HepG2 (cell line): ENCODE results near the gene LECT2. TPM values are rescaled to one million over a fixed set of nuclear protein-coding genes. Genes with fewer than 3 reads are reported as not detected.
A peak's percentile ranks its signal among the peaks of the same experiment; 100 is the strongest.

ENCODE experiments used
- ATAC-seq: fragments of 200-7000 bp; cut with Tn5 transposase; 3 replicates; pipeline ENCODE4 v1.9.1; 2020; ENCODE audit warnings: mild to moderate bottlenecking, moderate library complexity
- BruUV-seq: library from RNA; stranded (reverse); fragments of 400-500 nt; replicated peaks from 2 replicates; lab custom pipeline; 2021; lab: Mats Ljungman, UMichigan
- CTCF ChIA-PET: fragments of 300-600 bp; formaldehyde crosslinking; extraction: SDS; loops from one replicate; lab custom pipeline; 2021; ENCODE audit warnings: low total read pairs, inconsistent platforms, low intra/inter-chr PET ratio; lab: Yijun Ruan, JAX
- POLR2A ChIA-PET: fragments of 350-600 bp; sonication (Branson Sonifier 250); formaldehyde crosslinking; loops from one replicate; lab custom pipeline; 2020; ENCODE audit warnings: antibody characterized with exemption, inconsistent platforms; lab: Yijun Ruan, JAX
- DNase-seq: peaks from one replicate; pipeline ENCODE4 v3.0.0-alpha.2; 2015; ENCODE audit warnings: low spot score
- FAIRE-seq: peaks from 3 replicates; lab custom pipeline; 2011; peaks lifted over from hg19 to GRCh38; lab: Jason Lieb, UNC
- H2AFZ ChIP-seq: one replicate; pipeline ENCODE4 v1.6.1; 2011; ENCODE audit warnings: low read length, inconsistent platforms
- H3K27ac ChIP-seq: fragments of 300-600 bp; 3 replicates; pipeline ENCODE4 v1.8.0; 2011; ENCODE audit warnings: mixed run types, mild to moderate bottlenecking, mixed read lengths, low read length, inconsistent platforms; ENCODE audit not compliant: insufficient read depth; ENCODE audit errors: extremely low read length
- H3K27me3 ChIP-seq, 2 experiments: fragments of 200-600 bp in 1 of 2; 2 replicates in 1 of 2; 3 replicates in 1 of 2; pipeline versions ENCODE4 v1.6.0 to v1.8.0; 2011; ENCODE audit warnings: low read length in 2 of 2, mild to moderate bottlenecking in 2 of 2, moderate library complexity in 2 of 2, inconsistent platforms in 1 of 2; ENCODE audit not compliant: insufficient read depth in 2 of 2, control insufficient read depth in 1 of 2
- H3K36me3 ChIP-seq, 2 experiments: fragments of 200-600 bp in 1 of 2; replicated peaks in 1 of 2; 2 replicates in 1 of 2; 3 replicates in 1 of 2; pipeline versions ENCODE4 v1.5.1 to v1.8.0; 2011; ENCODE audit warnings: low read length in 2 of 2, inconsistent platforms in 1 of 2; ENCODE audit not compliant: insufficient read depth in 2 of 2, control insufficient read depth in 1 of 2
- H3K4me1 ChIP-seq: 2 replicates; pipeline ENCODE4 v1.5.1; 2012; ENCODE audit warnings: low read length, inconsistent platforms; ENCODE audit not compliant: insufficient read depth
- H3K4me2 ChIP-seq: 2 replicates; pipeline ENCODE4 v1.6.0; 2011; ENCODE audit warnings: low read depth, low read length, inconsistent platforms
- H3K4me3 ChIP-seq, 3 experiments: fragments of 200-600 bp in 1 of 3; sonication (generic), shearing (Covaris generic) in 1 of 3; replicated peaks in 1 of 3; 2 replicates each; pipeline ENCODE4 v1.5.1; 2011 to 2016; ENCODE audit warnings: low read length in 3 of 3, inconsistent platforms in 2 of 3, low read depth in 2 of 3, mild to moderate bottlenecking in 2 of 3, control low read depth in 1 of 3, mixed read lengths in 1 of 3; ENCODE audit not compliant: insufficient read depth in 1 of 3
- H3K79me2 ChIP-seq: one replicate; pipeline ENCODE4 v1.6.1; 2011; ENCODE audit warnings: low read length, inconsistent platforms; ENCODE audit not compliant: insufficient read depth
- H3K9ac ChIP-seq: 2 replicates; pipeline ENCODE4 v1.6.0; 2011; ENCODE audit warnings: mild to moderate bottlenecking, low read depth, low read length, inconsistent platforms; ENCODE audit not compliant: insufficient read depth
- H3K9me3 ChIP-seq: 2 replicates; pipeline ENCODE4 v1.5.1; 2012; ENCODE audit warnings: mild to moderate bottlenecking, low read length
- H4K20me1 ChIP-seq: 2 replicates; pipeline ENCODE4 v1.6.0; 2011; ENCODE audit warnings: inconsistent platforms, mild to moderate bottlenecking, low read length, moderate library complexity; ENCODE audit not compliant: insufficient read depth
- CEBPB ChIP-seq: IDR thresholded peaks from 2 replicates; pipeline ENCODE4 v1.6.1; 2011; ENCODE audit warnings: low read depth, low read length, improper control_type of control experiment, borderline replicate concordance
- CEBPG ChIP-seq: IDR thresholded peaks from 2 replicates; pipeline ENCODE4 v1.6.1; 2016
- EHMT2 ChIP-seq: fragments of 200-600 bp; sonication (generic); IDR thresholded peaks from 2 replicates; pipeline ENCODE4 v1.7.0; 2017; ENCODE audit warnings: antibody characterized with exemption, low read depth, low read length, borderline replicate concordance
- HNF4A ChIP-seq: sonication (generic); formaldehyde crosslinking; IDR thresholded peaks from 2 replicates; pipeline ENCODE4 v1.4.0; 2020; ENCODE audit warnings: missing genetic modification reagents
- HNF4G ChIP-seq, 2 experiments: sonication (generic) in 1 of 2; formaldehyde crosslinking in 1 of 2; IDR thresholded peaks; 2 replicates each; pipeline versions ENCODE4 v1.4.0 to v1.6.1; 2011 to 2020; ENCODE audit warnings: borderline replicate concordance in 2 of 2, low read depth in 2 of 2, mild to moderate bottlenecking in 2 of 2, low read length in 1 of 2, missing genetic modification reagents in 1 of 2, moderate library complexity in 1 of 2
- MTF1 ChIP-seq: sonication (generic); formaldehyde crosslinking; IDR thresholded peaks from 2 replicates; pipeline ENCODE4 v1.5.0; 2020; ENCODE audit warnings: missing genetic modification reagents
- PLSCR1 ChIP-seq: sonication (generic); formaldehyde crosslinking; IDR thresholded peaks from 2 replicates; pipeline ENCODE4 v1.5.0; 2020; ENCODE audit warnings: missing genetic modification reagents, mild to moderate bottlenecking, borderline replicate concordance
- POGZ ChIP-seq: sonication (generic); formaldehyde crosslinking; IDR thresholded peaks from 2 replicates; pipeline ENCODE4 v1.4.0; 2020; ENCODE audit warnings: mild to moderate bottlenecking, missing genetic modification reagents
- SALL1 ChIP-seq: sonication (generic); formaldehyde crosslinking; IDR thresholded peaks from 2 replicates; pipeline ENCODE4 v1.8.0; 2022; ENCODE audit warnings: mild to moderate bottlenecking, missing genetic modification reagents
- TEAD3 ChIP-seq: optimal IDR thresholded peaks from 2 replicates; pipeline ENCODE3; 2016; ENCODE audit warnings: borderline replicate concordance
- THAP8 ChIP-seq: sonication (generic); formaldehyde crosslinking; IDR thresholded peaks from 2 replicates; pipeline ENCODE4 v1.5.1; 2020; ENCODE audit warnings: missing genetic modification reagents, mild to moderate bottlenecking, borderline replicate concordance
- TSC22D2 ChIP-seq: sonication (generic); formaldehyde crosslinking; IDR thresholded peaks from 2 replicates; pipeline ENCODE4 v1.5.1; 2020; ENCODE audit warnings: missing genetic modification reagents, mild to moderate bottlenecking, borderline replicate concordance
- ZBTB33 ChIP-seq: sonication (generic); formaldehyde crosslinking; IDR thresholded peaks from 2 replicates; pipeline ENCODE4 v1.4.0; 2020; ENCODE audit warnings: missing genetic modification reagents
- ZBTB7A ChIP-seq: sonication (generic); formaldehyde crosslinking; IDR thresholded peaks from 2 replicates; pipeline ENCODE4 v1.8.0; 2022; ENCODE audit warnings: mild to moderate bottlenecking, missing genetic modification reagents
- ZMYM4 ChIP-seq: sonication (generic); formaldehyde crosslinking; IDR thresholded peaks from 2 replicates; pipeline ENCODE4 v1.8.1; 2023; ENCODE audit warnings: mild to moderate bottlenecking, missing genetic modification reagents
- ZNF644 ChIP-seq: IDR thresholded peaks from 2 replicates; pipeline ENCODE4 v1.6.1; 2016; ENCODE audit warnings: low read depth
- ZNF7 ChIP-seq: IDR thresholded peaks from 2 replicates; pipeline ENCODE4 v1.6.1; 2016; ENCODE audit warnings: missing biosample characterization, missing genetic modification reagents
- WGBS: methylation state at CpG from one replicate; pipeline ENCODE4 v1.1.6; 2017; ENCODE audit warnings: low lambda C conversion rate; 5-methylcytosine and 5-hydroxymethylcytosine counted together
- in situ Hi-C: cut with HindIII; loops from 2 replicates; pipeline ENCODE4 v1.10.0; 2017; ENCODE audit warnings: low pct_unique_long_range_greater_than_20kb; ENCODE audit not compliant: extremely low pct_ligation_motif_present
- intact Hi-C: fragments of 100-400 bp; cut with micrococcal nuclease; formaldehyde crosslinking; loops from one replicate; pipeline ENCODE4 v1.10.0; 2022; ENCODE audit not compliant: unreplicated experiment
- polyA plus RNA-seq, 8 experiments: library from polyadenylated mRNA; depleted of rRNA in 3 of 8; stranded (reverse) in 7 of 8; unstranded in 1 of 8; fragments of >200 nt; fragmentation: Illumina TruSeq in 4 of 8; extraction: Trizol in 4 of 8; gene quantifications; 2 replicates each; pipeline versions ENCODE4 v1.2.1 to v1.2.3, GENCODE V29; 2011 to 2016; ENCODE audit warnings: low read depth in 4 of 8, missing spikeins in 1 of 8, mixed read lengths in 1 of 8; ENCODE audit not compliant: insufficient read depth in 1 of 8
- total RNA-seq, 5 experiments: library from RNA; depleted of rRNA; stranded (reverse); fragments of >200 nt; fragmentation: Illumina TruSeq; extraction: Trizol; gene quantifications; 2 replicates each; pipeline ENCODE4 v1.2.3, GENCODE V29; 2016; ENCODE audit warnings: low read depth in 1 of 5

LECT2 gene
- total and polyA plus RNA-seq, 2 of the 13 experiments (the other 11 are each of a cell fraction or from before 2014, with no cell fraction given): not detected

GRCh38 chr5:135952683-135953082 lies 2.1 kb downstream of the LECT2 start:
- DNase-seq: peak; percentile 5
- Histone ChIP-seq H3K4me3 (no peak overlapping the region), H2AFZ (peak overlapping the region; percentile 54), H3K27me3 (no peaks in the 10 kb centered on the region), H3K4me2 (no peak overlapping the region), H4K20me1 (no peaks in the 10 kb centered on the region), H3K9me3 (no peaks in the 10 kb centered on the region), H3K4me1 (peaks cover 20% of the 10 kb centered on the region), H3K79me2 (no peaks in the 10 kb centered on the region), H3K9ac (no peak overlapping the region), H3K36me3 (no peaks in the 10 kb centered on the region; a peak in 1 of 5 replicates), H3K27ac (no peak overlapping the region)
- no TSS peak for BruUV-seq
- POLR2A ChIA-PET: interaction anchor here (1.6 kb wide), 1 partner anchor 101 kb away, joined by 4 read pairs; no protein-coding TSS in a partner anchor
- FAIRE-seq: no peak
- ATAC-seq: peak; percentile 64
- TF ChIP-seq HNF4A (CRISPR knock-in tag): peak; percentile 31
- no peak for TF ChIP-seq MTF1 (CRISPR knock-in tag)
- 0 out of 2 replicates have a peak, but pooled peaks have one; percentile 27 for TF ChIP-seq POGZ (CRISPR knock-in tag)
- TF ChIP-seq TEAD3 (CRISPR knock-in tag): peak; percentile 23
- peak; percentile 16; the same call in 1 of the 2 replicates for TF ChIP-seq HNF4G (IDR thresholded peaks at IDR 0.05; ENCODE audit: borderline replicate concordance, low read depth, low read length)
- no peak for TF ChIP-seq HNF4G (CRISPR knock-in tag; IDR thresholded peaks at IDR 0.05; ENCODE audit: borderline replicate concordance, low read depth)
- peak; percentile 29; the same call in 1 of the 2 replicates for TF ChIP-seq EHMT2
- TF ChIP-seq ZNF644 (CRISPR knock-in tag): peak; percentile 88
- peak; percentile 60; the same call in 1 of the 2 replicates for TF ChIP-seq ZNF7 (CRISPR knock-in tag)
- TF ChIP-seq CEBPB: peak; percentile 90
- TF ChIP-seq CEBPG (CRISPR knock-in tag): peak; percentile 46
- TF ChIP-seq ZBTB7A (CRISPR knock-in tag): no peak
- no peak for TF ChIP-seq PLSCR1 (CRISPR knock-in tag)
- peak; percentile 30; the same call in 1 of the 2 replicates for TF ChIP-seq ZMYM4 (CRISPR knock-in tag)
- no peak for TF ChIP-seq THAP8 (CRISPR knock-in tag)
- TF ChIP-seq TSC22D2: no peak
- peak; percentile 66; the same call in 1 of the 2 replicates for TF ChIP-seq ZBTB33 (CRISPR knock-in tag)
- TF ChIP-seq SALL1 (CRISPR knock-in tag): peak; percentile 26; the same call in 1 of the 2 replicates
- intact Hi-C loops: no loop called here
- 46% methylated on average over 4 of the region's 4 CpGs for WGBS
- in situ Hi-C loops: no loop called here
- CTCF ChIA-PET: no interaction called here
